ENCODE results near the gene SPEG. TPM values are rescaled to one million over a fixed set of nuclear protein-coding genes. Genes with fewer than 3 reads are reported as not detected.

The SPEG gene
- total RNA-seq, 1 donor from 2014 or later: 5.6 TPM

DNA sequence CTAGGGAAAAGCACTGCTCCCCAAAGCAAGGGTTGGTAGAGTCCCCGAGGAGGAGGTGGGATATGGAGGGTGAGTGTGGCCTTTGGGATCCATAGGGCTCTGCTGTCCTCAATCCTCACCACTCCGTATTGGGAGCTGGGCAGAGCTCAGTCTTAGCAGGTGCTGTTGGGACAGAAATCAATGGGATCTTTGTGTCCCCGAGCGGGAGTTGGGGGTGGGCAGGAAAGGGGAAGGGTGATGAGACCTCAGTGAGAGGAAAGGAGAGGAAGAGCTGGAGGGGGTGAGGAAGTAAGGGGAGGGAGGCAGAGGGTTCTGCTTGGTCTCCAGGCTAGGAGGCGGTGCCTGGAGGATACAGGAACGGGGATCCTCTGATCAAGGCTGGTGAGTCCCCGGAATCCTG is 82.2 kb downstream of the SPEG start:
- TF ChIP-seq EZH2 (IDR thresholded peaks at IDR 0.05): no peak
- no peak for TF ChIP-seq EZH2phosphoT487 (IDR thresholded peaks at IDR 0.05)
- TF ChIP-seq, protein P1, sequence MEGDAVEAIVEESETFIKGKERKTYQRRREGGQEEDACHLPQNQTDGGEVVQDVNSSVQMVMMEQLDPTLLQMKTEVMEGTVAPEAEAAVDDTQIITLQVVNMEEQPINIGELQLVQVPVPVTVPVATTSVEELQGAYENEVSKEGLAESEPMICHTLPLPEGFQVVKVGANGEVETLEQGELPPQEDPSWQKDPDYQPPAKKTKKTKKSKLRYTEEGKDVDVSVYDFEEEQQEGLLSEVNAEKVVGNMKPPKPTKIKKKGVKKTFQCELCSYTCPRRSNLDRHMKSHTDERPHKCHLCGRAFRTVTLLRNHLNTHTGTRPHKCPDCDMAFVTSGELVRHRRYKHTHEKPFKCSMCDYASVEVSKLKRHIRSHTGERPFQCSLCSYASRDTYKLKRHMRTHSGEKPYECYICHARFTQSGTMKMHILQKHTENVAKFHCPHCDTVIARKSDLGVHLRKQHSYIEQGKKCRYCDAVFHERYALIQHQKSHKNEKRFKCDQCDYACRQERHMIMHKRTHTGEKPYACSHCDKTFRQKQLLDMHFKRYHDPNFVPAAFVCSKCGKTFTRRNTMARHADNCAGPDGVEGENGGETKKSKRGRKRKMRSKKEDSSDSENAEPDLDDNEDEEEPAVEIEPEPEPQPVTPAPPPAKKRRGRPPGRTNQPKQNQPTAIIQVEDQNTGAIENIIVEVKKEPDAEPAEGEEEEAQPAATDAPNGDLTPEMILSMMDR (IDR thresholded peaks at IDR 0.05): no peak
- H3K9me3 Mint-ChIP-seq: no peaks in the 10 kb centered on the region
- no peak overlapping the region for H3K4me3 ChIP-seq
- peaks cover 51% of the 10 kb centered on the region for H3K4me1 ChIP-seq
- H3K27me3 Mint-ChIP-seq (ENCODE audit: insufficient read depth, low read depth): peaks cover 46% of the 10 kb centered on the region
- H3K36me3 ChIP-seq: no peaks in the 10 kb centered on the region
- no peaks in the 10 kb centered on the region for H4K20me1 ChIP-seq (ENCODE audit: low read depth)
- no peaks in the 10 kb centered on the region for H3K9me3 ChIP-seq (ENCODE audit: low read depth)
- H3K9ac ChIP-seq: no peak overlapping the region
- no peak overlapping the region for H3K27ac ChIP-seq
- H3K36me3 Mint-ChIP-seq: no peaks in the 10 kb centered on the region
- H3K4me1 Mint-ChIP-seq: peaks cover 68% of the 10 kb centered on the region
- no peak overlapping the region for H3K4me2 ChIP-seq
- H3K79me2 ChIP-seq (ENCODE audit: low read depth): no peaks in the 10 kb centered on the region
- H3F3A ChIP-seq (ENCODE audit: low read depth): peaks cover 25% of the 10 kb centered on the region
- H3K4me3 Mint-ChIP-seq: no peak overlapping the region
- no peak for DNase-seq (ENCODE audit: low spot score)
- H3K27ac Mint-ChIP-seq: no peak overlapping the region
- H3K27me3 ChIP-seq: peaks cover 44% of the 10 kb centered on the region
- no peak overlapping the region for H2AFZ ChIP-seq (replicated peaks)

DNA sequence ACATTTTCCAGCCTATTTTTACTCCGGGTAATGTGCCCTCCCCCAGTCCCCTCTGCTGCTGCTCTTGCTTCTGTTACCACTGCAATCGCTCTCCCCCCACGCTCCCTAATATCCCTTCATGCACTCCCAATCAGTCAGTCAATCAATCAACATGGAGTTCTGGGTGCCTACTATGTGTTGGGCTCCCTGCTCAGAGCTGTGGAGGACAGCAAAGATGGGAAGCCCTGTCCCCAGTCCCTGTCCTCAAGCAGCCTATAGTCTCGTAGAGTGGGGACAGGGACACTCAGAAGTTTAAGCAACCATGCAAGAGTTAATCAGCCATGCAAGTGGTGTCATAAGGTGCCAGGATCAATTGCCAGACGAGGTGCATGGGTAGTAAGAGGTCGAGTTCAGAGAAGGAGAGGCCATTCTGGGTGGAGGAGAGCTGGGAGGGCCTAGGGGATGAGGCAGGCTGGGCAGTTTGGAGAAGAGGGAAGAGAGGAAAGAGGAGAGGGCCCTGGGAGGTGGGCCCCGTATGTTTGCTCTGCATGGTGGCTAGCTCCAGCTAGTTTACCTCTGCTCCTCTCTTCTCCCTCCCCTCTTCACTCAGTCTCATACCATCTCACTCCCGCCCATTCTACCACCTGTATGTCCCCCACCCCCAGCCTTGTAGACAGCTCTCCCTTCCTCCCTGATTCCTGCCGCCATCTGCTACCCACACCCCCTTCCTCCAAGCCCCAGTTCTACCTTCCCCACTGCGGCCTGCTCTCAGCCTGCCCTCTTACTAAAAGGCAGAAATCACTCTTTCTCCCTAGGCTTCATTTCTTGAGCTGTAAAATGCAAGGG is 83.5 kb downstream of the SPEG start:
- Mint-ChIP-seq H3K27ac (no peak overlapping the region), H3K36me3 (no peaks in the 10 kb centered on the region), H3K9me3 (no peaks in the 10 kb centered on the region), H3K27me3 (ENCODE audit: insufficient read depth, low read depth) (peaks cover 42% of the 10 kb centered on the region), H3K4me3 (peak overlapping the region; percentile 27), H3K4me1 (peaks cover 63% of the 10 kb centered on the region)
- no peak for DNase-seq (ENCODE audit: low spot score)
- Histone ChIP-seq H3K36me3 (no peaks in the 10 kb centered on the region), H3K4me1 (peaks cover 49% of the 10 kb centered on the region), H2AFZ (replicated peaks) (no peak overlapping the region), H3K4me3 (no peak overlapping the region), H3K9me3 (ENCODE audit: low read depth) (no peaks in the 10 kb centered on the region), H3K4me2 (no peak overlapping the region), H3K9ac (no peak overlapping the region), H3K27ac (no peak overlapping the region), H3K79me2 (ENCODE audit: low read depth) (no peaks in the 10 kb centered on the region), H3K27me3 (peaks cover 51% of the 10 kb centered on the region), H3F3A (ENCODE audit: low read depth) (peaks cover 25% of the 10 kb centered on the region), H4K20me1 (ENCODE audit: low read depth) (no peaks in the 10 kb centered on the region)
- TF ChIP-seq, protein P1 (IDR thresholded peaks at IDR 0.05): no peak

DNA sequence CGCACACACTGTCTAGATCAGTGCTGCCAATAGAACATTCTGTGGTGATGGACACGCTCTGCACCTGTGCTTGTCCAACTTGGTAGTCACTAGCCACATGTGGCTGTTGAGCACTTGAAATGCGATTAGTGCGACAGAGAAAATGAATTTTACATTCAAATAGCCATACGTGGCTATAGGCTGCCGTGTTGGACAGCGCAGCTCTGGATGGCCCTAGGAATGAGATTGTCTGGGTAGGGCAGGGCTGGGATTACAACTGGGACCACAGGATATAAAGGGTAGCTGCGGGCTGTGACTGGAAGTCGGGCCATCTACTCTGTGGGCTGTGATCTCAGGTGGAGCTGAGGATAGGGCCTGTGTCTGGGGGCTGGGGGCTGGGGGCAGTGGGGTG is 84.9 kb downstream of the SPEG start:
- no peak for DNase-seq (ENCODE audit: low spot score)
- no peaks in the 10 kb centered on the region for H3K9me3 ChIP-seq (ENCODE audit: low read depth)
- Mint-ChIP-seq H3K27ac (peak overlapping the region; percentile 13), H3K4me1 (peaks cover 61% of the 10 kb centered on the region), H3K36me3 (no peaks in the 10 kb centered on the region), H3K4me3 (peak overlapping the region; percentile 42), H3K9me3 (no peaks in the 10 kb centered on the region), H3K27me3 (ENCODE audit: insufficient read depth, low read depth) (peaks cover 39% of the 10 kb centered on the region)
- peaks cover 51% of the 10 kb centered on the region for H3K27me3 ChIP-seq
- H2AFZ ChIP-seq (replicated peaks): no peak overlapping the region
- H3K36me3 ChIP-seq: no peaks in the 10 kb centered on the region
- peaks cover 41% of the 10 kb centered on the region for H3K4me1 ChIP-seq
- no peaks in the 10 kb centered on the region for H4K20me1 ChIP-seq (ENCODE audit: low read depth)
- H3K79me2 ChIP-seq (ENCODE audit: low read depth): no peaks in the 10 kb centered on the region
- H3K4me3 ChIP-seq: no peak overlapping the region
- no peak overlapping the region for H3K27ac ChIP-seq
- H3K9ac ChIP-seq: no peak overlapping the region
- H3K4me2 ChIP-seq: no peak overlapping the region
- TF ChIP-seq EZH2phosphoT487 (IDR thresholded peaks at IDR 0.05): no peak
- TF ChIP-seq EZH2 (IDR thresholded peaks at IDR 0.05): no peak
- TF ChIP-seq, protein P1 (IDR thresholded peaks at IDR 0.05): no peak
- peaks cover 31% of the 10 kb centered on the region for H3F3A ChIP-seq (ENCODE audit: low read depth)

Data from neural progenitor cell (in vitro differentiated cells).